ENCODE data around the gene CD86. TPM values are rescaled to one million over a fixed set of nuclear protein-coding genes. Genes with fewer than 3 reads are reported as not detected.
"Not testable (repeated sequence)": the region's sequence is repeated elsewhere in the genome, so short reads cannot be mapped to it uniquely, and the experiment has no call there.

The CD86 gene
- total and polyA plus RNA-seq, 9 donors: 1.7 to 3.0 (median 2.6) TPM

- no peaks in the 10 kb centered on the region for H3K9me3 ChIP-seq (replicated peaks; ENCODE audit: control insufficient read depth, low read depth, low read length)
- H3K4me3 ChIP-seq (ENCODE audit: low read length): no peak within 1 kb of the TSS
- H3K27me3 ChIP-seq (ENCODE audit: control insufficient read depth, insufficient read depth, low read length): peaks cover 6% of the 10 kb centered on the region
- DNase-seq: no peak
- 6% methylated on average over 39 of the region's 43 CpGs for WGBS (ENCODE audit: insufficient coverage)
- peaks cover 5% of the 10 kb centered on the region for H3K4me1 ChIP-seq (ENCODE audit: control insufficient read depth, insufficient read depth, low read length)
- H3K36me3 ChIP-seq (ENCODE audit: control insufficient read depth, insufficient read depth, low read length): no peaks in the 10 kb centered on the region
- H3K27ac ChIP-seq (ENCODE audit: low read length): no peak within 1 kb of the TSS
Observed at GRCh38 chr3:122021811-122022401, 33.3 kb upstream of the CD86 start, which contains the start of gene ILDR1. TSS of gene ILDR1 (minus strand) at chr3:122022247. CDS start at chr3:122022077, 170 bp downstream.

DNA sequence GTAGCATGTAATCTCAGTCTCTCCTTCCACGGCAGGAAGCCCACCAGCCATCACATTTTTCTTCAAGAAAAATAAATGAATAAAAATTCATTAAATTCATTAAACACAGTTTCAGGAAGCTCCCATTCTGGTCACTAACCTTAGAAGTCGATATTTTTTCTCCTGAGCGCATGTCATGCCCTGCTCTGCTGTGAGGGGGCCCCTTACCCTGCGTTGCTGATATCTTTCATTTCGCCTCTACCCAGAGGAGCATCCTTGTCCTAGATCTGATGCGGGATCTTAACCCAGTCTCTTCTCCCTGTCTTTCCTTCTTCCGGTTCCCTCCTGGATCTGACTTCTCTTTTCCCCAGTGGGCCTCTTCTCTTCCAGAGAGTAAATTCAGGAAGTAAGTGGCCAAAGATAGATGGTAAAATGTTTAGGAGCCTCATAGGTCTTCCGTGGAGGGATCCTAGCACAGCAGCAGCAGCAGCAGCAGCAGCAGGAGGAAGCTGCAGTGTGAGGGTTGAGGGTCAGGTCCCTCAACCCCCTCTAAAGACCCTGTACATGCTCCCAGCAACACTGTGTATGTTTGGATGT lies 31.7 kb upstream of the CD86 start:
- no peaks in the 10 kb centered on the region for H3K36me3 ChIP-seq (ENCODE audit: control insufficient read depth, insufficient read depth, low read length)
- no peak overlapping the region for H3K27ac ChIP-seq (ENCODE audit: low read length)
- H3K9me3 ChIP-seq (replicated peaks; ENCODE audit: control insufficient read depth, low read depth, low read length): no peaks in the 10 kb centered on the region
- peaks cover 5% of the 10 kb centered on the region for H3K4me1 ChIP-seq (ENCODE audit: control insufficient read depth, insufficient read depth, low read length)
- H3K27me3 ChIP-seq (ENCODE audit: control insufficient read depth, insufficient read depth, low read length): peaks cover 6% of the 10 kb centered on the region
- WGBS (ENCODE audit: insufficient coverage): 71% methylated on average over 4 of the region's 8 CpGs
- peak; percentile 25 for DNase-seq
- H3K4me3 ChIP-seq (ENCODE audit: low read length): no peak overlapping the region

DNA sequence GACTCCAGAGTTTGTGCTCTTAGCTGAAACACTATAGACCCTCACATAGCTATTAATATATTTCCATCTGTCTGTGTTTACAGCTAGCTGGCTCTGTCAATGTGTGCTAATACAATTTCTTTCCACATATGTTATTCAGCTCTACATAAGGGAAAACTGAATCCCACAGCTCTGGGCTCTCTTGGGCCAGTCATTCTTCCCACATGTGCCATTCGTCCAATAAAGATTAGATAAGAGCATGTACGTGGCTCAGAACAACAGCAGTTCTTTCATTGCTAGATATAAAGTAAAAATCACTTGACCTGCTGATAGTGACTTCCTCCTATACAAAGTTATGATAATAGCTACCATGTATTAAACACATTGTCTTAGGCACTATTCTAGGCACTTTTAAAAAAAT lies 30.4 kb upstream of the CD86 start:
- WGBS (ENCODE audit: insufficient coverage): no CpG with 5 or more reads among the region's 2 CpGs
- H3K36me3 ChIP-seq (ENCODE audit: control insufficient read depth, insufficient read depth, low read length): no peaks in the 10 kb centered on the region

DNA sequence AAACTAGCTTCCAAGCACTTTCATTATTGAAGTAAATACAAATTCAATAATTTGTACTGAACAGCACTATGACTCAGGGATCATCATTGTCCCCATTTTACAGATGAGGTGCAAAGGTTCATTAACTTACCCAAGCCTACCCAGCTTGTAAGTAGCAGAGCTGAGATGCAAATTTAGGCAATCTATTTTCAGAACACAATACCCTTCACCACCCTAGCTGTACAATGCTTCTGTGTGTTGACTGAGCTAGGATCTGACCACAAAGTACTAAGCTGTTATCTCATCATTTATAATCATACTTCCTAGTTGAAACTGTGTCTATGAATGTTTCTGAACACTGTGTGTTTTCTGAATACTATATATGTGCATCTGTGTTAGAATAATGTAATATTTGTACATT lies 29.9 kb upstream of the CD86 start:
- Histone ChIP-seq H3K4me3 (ENCODE audit: low read length) (no peak overlapping the region), H3K36me3 (ENCODE audit: control insufficient read depth, insufficient read depth, low read length) (no peaks in the 10 kb centered on the region), H3K27ac (ENCODE audit: low read length) (no peak overlapping the region), H3K9me3 (replicated peaks; ENCODE audit: control insufficient read depth, low read depth, low read length) (no peaks in the 10 kb centered on the region), H3K4me1 (ENCODE audit: control insufficient read depth, insufficient read depth, low read length) (peaks cover 5% of the 10 kb centered on the region), H3K27me3 (ENCODE audit: control insufficient read depth, insufficient read depth, low read length) (peaks cover 6% of the 10 kb centered on the region)
- no peak for DNase-seq

More for the DNA sequence above, 30.4 kb upstream of the CD86 start:
- Histone ChIP-seq H3K4me3 (ENCODE audit: low read length) (no peak overlapping the region), H3K4me1 (ENCODE audit: control insufficient read depth, insufficient read depth, low read length) (peaks cover 5% of the 10 kb centered on the region), H3K27me3 (ENCODE audit: control insufficient read depth, insufficient read depth, low read length) (peaks cover 6% of the 10 kb centered on the region), H3K9me3 (replicated peaks; ENCODE audit: control insufficient read depth, low read depth, low read length) (no peaks in the 10 kb centered on the region), H3K27ac (ENCODE audit: low read length) (no peak overlapping the region)
- DNase-seq: no peak

- no peaks in the 10 kb centered on the region for H3K4me1 ChIP-seq (ENCODE audit: control insufficient read depth, insufficient read depth, low read length)
- no peak for DNase-seq
- no peaks in the 10 kb centered on the region for H3K36me3 ChIP-seq (ENCODE audit: control insufficient read depth, insufficient read depth, low read length)
- no peaks in the 10 kb centered on the region for H3K9me3 ChIP-seq (replicated peaks; ENCODE audit: control insufficient read depth, low read depth, low read length)
- WGBS (ENCODE audit: insufficient coverage): no CpG with 5 or more reads among the region's 3 CpGs
- H3K27ac ChIP-seq (ENCODE audit: low read length): no peak overlapping the region
- no peaks in the 10 kb centered on the region for H3K27me3 ChIP-seq (ENCODE audit: control insufficient read depth, insufficient read depth, low read length)
- no peak overlapping the region for H3K4me3 ChIP-seq (ENCODE audit: low read length)
Observed at GRCh38 chr3:122030381-122031122, 24.6 kb upstream of the CD86 start.

GRCh38 chr3:122031123-122031468 lies 24.1 kb upstream of the CD86 start:
- no CpG with 5 or more reads among the region's 1 CpG for WGBS (ENCODE audit: insufficient coverage)
- DNase-seq: no peak
- H3K27me3 ChIP-seq (ENCODE audit: control insufficient read depth, insufficient read depth, low read length): no peaks in the 10 kb centered on the region
- no peak overlapping the region for H3K4me3 ChIP-seq (ENCODE audit: low read length)
- no peaks in the 10 kb centered on the region for H3K9me3 ChIP-seq (replicated peaks; ENCODE audit: control insufficient read depth, low read depth, low read length)
- H3K4me1 ChIP-seq (ENCODE audit: control insufficient read depth, insufficient read depth, low read length): no peaks in the 10 kb centered on the region
- H3K27ac ChIP-seq (ENCODE audit: low read length): no peak overlapping the region
- H3K36me3 ChIP-seq (ENCODE audit: control insufficient read depth, insufficient read depth, low read length): no peaks in the 10 kb centered on the region

GRCh38 chr3:122032531-122032930 lies 22.6 kb upstream of the CD86 start:
- H3K27me3 ChIP-seq (ENCODE audit: control insufficient read depth, insufficient read depth, low read length): no peaks in the 10 kb centered on the region
- H3K27ac ChIP-seq (ENCODE audit: low read length): no peak overlapping the region
- DNase-seq: no peak
- H3K9me3 ChIP-seq (replicated peaks; ENCODE audit: control insufficient read depth, low read depth, low read length): peaks cover 9% of the 10 kb centered on the region
- H3K4me1 ChIP-seq (ENCODE audit: control insufficient read depth, insufficient read depth, low read length): no peaks in the 10 kb centered on the region
- no CpG with 5 or more reads among the region's 1 CpG for WGBS (ENCODE audit: insufficient coverage)
- no peak overlapping the region for H3K4me3 ChIP-seq (ENCODE audit: low read length)
- H3K36me3 ChIP-seq (ENCODE audit: control insufficient read depth, insufficient read depth, low read length): no peaks in the 10 kb centered on the region

DNA sequence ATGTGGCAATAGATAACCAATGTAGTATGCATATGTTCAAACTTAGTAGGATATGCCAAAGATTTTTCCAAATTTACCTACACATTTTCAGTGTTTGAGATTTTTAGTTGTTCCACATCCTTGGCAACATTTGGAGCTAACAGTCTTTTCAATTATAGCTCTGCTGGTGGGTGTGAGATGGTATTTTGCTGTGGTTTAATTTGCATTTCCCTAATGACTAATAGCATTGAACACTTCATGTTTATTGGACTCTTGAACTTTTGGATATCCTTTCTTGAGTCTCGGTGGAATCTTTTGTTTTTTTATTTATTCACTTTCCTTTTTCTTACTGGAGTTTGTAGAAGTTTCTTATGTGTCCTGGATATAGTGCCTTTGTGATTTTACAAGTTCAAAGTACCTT lies 22.1 kb upstream of the CD86 start:
- Histone ChIP-seq H3K36me3 (ENCODE audit: control insufficient read depth, insufficient read depth, low read length) (no peaks in the 10 kb centered on the region), H3K27me3 (ENCODE audit: control insufficient read depth, insufficient read depth, low read length) (no peaks in the 10 kb centered on the region), H3K4me1 (ENCODE audit: control insufficient read depth, insufficient read depth, low read length) (no peaks in the 10 kb centered on the region), H3K9me3 (replicated peaks; ENCODE audit: control insufficient read depth, low read depth, low read length) (peaks cover 12% of the 10 kb centered on the region), H3K4me3 (ENCODE audit: low read length) (no peak overlapping the region), H3K27ac (ENCODE audit: low read length) (no peak overlapping the region)
- no peak for DNase-seq
- no CpG with 5 or more reads among the region's 1 CpG for WGBS (ENCODE audit: insufficient coverage)

GRCh38 chr3:122047296-122047695 lies 7.9 kb upstream of the CD86 start:
- H3K9me3 ChIP-seq (replicated peaks; ENCODE audit: control insufficient read depth, low read depth, low read length); H3K27ac ChIP-seq (ENCODE audit: low read length); H3K27me3 ChIP-seq (ENCODE audit: control insufficient read depth, insufficient read depth, low read length); H3K4me1 ChIP-seq (ENCODE audit: control insufficient read depth, insufficient read depth, low read length); DNase-seq; H3K36me3 ChIP-seq (ENCODE audit: control insufficient read depth, insufficient read depth, low read length); H3K4me3 ChIP-seq (ENCODE audit: low read length): not testable (repeated sequence)
- WGBS (ENCODE audit: insufficient coverage): no CpG with 5 or more reads among the region's 16 CpGs

GRCh38 chr3:122047773-122048172 lies 7.4 kb upstream of the CD86 start:
- H3K4me3 ChIP-seq (ENCODE audit: low read length); H3K36me3 ChIP-seq (ENCODE audit: control insufficient read depth, insufficient read depth, low read length); H3K9me3 ChIP-seq (replicated peaks; ENCODE audit: control insufficient read depth, low read depth, low read length); DNase-seq; H3K27me3 ChIP-seq (ENCODE audit: control insufficient read depth, insufficient read depth, low read length); H3K27ac ChIP-seq (ENCODE audit: low read length); H3K4me1 ChIP-seq (ENCODE audit: control insufficient read depth, insufficient read depth, low read length): not testable (repeated sequence)
- no CpG with 5 or more reads among the region's 11 CpGs for WGBS (ENCODE audit: insufficient coverage)
